PFSK-1 (cell line): ENCODE measurements around the gene VAV3.

Source experiments
- FOXP2 ChIP-seq: optimal IDR thresholded peaks from 2 replicates; pipeline ENCODE3; 2011; ENCODE audit warnings: borderline replicate concordance, control low read depth, inconsistent platforms; ENCODE audit not compliant: insufficient read depth; ENCODE audit errors: extremely low read length, extremely low read depth
- POLR2AphosphoS5 ChIP-seq: IDR thresholded peaks from 2 replicates; pipeline ENCODE4 v1.6.1; 2012; ENCODE audit warnings: low read depth, mild to moderate bottlenecking, control low read depth, low read length, moderate library complexity
- REST ChIP-seq, 2 experiments: IDR thresholded peaks; 2 replicates each; pipeline versions ENCODE4 v1.6.1 to v1.8.0; 2011 to 2012; ENCODE audit warnings: low read depth in 2 of 2, low read length in 2 of 2, control low read depth in 1 of 2, inconsistent platforms in 1 of 2, mild to moderate bottlenecking in 1 of 2, moderate library complexity in 1 of 2; ENCODE audit not compliant: insufficient read depth in 1 of 2
- SIN3A ChIP-seq: IDR thresholded peaks from 2 replicates; pipeline ENCODE4 v1.6.1; 2012; ENCODE audit warnings: mild to moderate bottlenecking, low read length, moderate library complexity, borderline replicate concordance; ENCODE audit not compliant: insufficient read depth
- TAF1 ChIP-seq: IDR thresholded peaks from 2 replicates; pipeline ENCODE4 v1.6.1; 2012; ENCODE audit warnings: low read length, control low read depth, borderline replicate concordance; ENCODE audit not compliant: insufficient read depth

VAV3 gene

GRCh38 chr1:107698161-107698560 is 266.8 kb downstream of the VAV3 start:
- TF ChIP-seq TAF1 = no peak

GRCh38 chr1:107695341-107695740 is 269.6 kb downstream of the VAV3 start:
- no peak for TF ChIP-seq SIN3A
- no peak for TF ChIP-seq FOXP2
- no peak for TF ChIP-seq REST (IDR thresholded peaks at IDR 0.05; ENCODE audit: insufficient read depth in 1 of 2, low read depth in 2 of 2, low read length in 2 of 2)
- no peak for TF ChIP-seq TAF1
- no peak for TF ChIP-seq POLR2AphosphoS5

GRCh38 chr1:107692580-107693345 is 272.2 kb downstream of the VAV3 start:
- TF ChIP-seq REST (IDR thresholded peaks at IDR 0.05; ENCODE audit: insufficient read depth in 1 of 2, low read depth in 2 of 2, low read length in 2 of 2) (no peak), TAF1 (no peak), POLR2AphosphoS5 (no peak), SIN3A (no peak), FOXP2 (no peak)

GRCh38 chr1:107691540-107691939 is 273.4 kb downstream of the VAV3 start:
- no peak for TF ChIP-seq SIN3A
- TF ChIP-seq TAF1 = no peak
- TF ChIP-seq REST (IDR thresholded peaks at IDR 0.05; ENCODE audit: insufficient read depth in 1 of 2, low read depth in 2 of 2, low read length in 2 of 2) = no peak
- TF ChIP-seq POLR2AphosphoS5 = no peak
- no peak for TF ChIP-seq FOXP2

GRCh38 chr1:107690491-107690890 is 274.5 kb downstream of the VAV3 start:
- no peak for TF ChIP-seq TAF1
- no peak for TF ChIP-seq SIN3A
- TF ChIP-seq POLR2AphosphoS5 = no peak
- no peak for TF ChIP-seq REST (IDR thresholded peaks at IDR 0.05; ENCODE audit: insufficient read depth in 1 of 2, low read depth in 2 of 2, low read length in 2 of 2)
- TF ChIP-seq FOXP2 = no peak
